ENCODE results near the gene PSMB7.
A peak's percentile ranks its signal among the peaks of the same experiment; 100 is the strongest.

Gene PSMB7

GRCh38 chr9:124415102-124415851 is at the start of gene PSMB7:
PSMB7 (minus strand) TSS chr9:124415442; CDS start chr9:124415425, 17 bp downstream.
- DNase-seq (ENCODE audit: extremely low read depth, low read depth) = peak; percentile 87
- TF ChIP-seq CTCF (IDR thresholded peaks at IDR 0.05; ENCODE audit: low read depth, low read length, missing control alignments) = peak; percentile 77
- peak within 1 kb of the TSS; percentile 100 for H3K4me3 ChIP-seq (replicated peaks; ENCODE audit: low read depth, low read length)

GRCh38 chr9:124462739-124463138 is 47.5 kb upstream of the PSMB7 start:
- no peak for DNase-seq (ENCODE audit: extremely low read depth, low read depth)
- no peak for TF ChIP-seq CTCF (IDR thresholded peaks at IDR 0.05; ENCODE audit: low read depth, low read length, missing control alignments)
- H3K4me3 ChIP-seq (replicated peaks; ENCODE audit: low read depth, low read length) = no peak overlapping the region

GRCh38 chr9:124458441-124458840 is 43.2 kb upstream of the PSMB7 start:
- no peak for DNase-seq (ENCODE audit: extremely low read depth, low read depth)
- TF ChIP-seq CTCF (IDR thresholded peaks at IDR 0.05; ENCODE audit: low read depth, low read length, missing control alignments) = no peak
- H3K4me3 ChIP-seq (replicated peaks; ENCODE audit: low read depth, low read length) = no peak overlapping the region

GRCh38 chr9:124457887-124458431 is 42.7 kb upstream of the PSMB7 start:
- no peak overlapping the region for H3K4me3 ChIP-seq (replicated peaks; ENCODE audit: low read depth, low read length)
- no peak for TF ChIP-seq CTCF (IDR thresholded peaks at IDR 0.05; ENCODE audit: low read depth, low read length, missing control alignments)
- DNase-seq (ENCODE audit: extremely low read depth, low read depth) = no peak

GRCh38 chr9:124457079-124457886 is 42.0 kb upstream of the PSMB7 start:
- DNase-seq (ENCODE audit: extremely low read depth, low read depth) = no peak
- no peak overlapping the region for H3K4me3 ChIP-seq (replicated peaks; ENCODE audit: low read depth, low read length)

More at GRCh38 chr9:124457079-124457886, 42.0 kb upstream of the PSMB7 start:
- TF ChIP-seq CTCF (IDR thresholded peaks at IDR 0.05; ENCODE audit: low read depth, low read length, missing control alignments) = no peak
